Thyroid gland (tissue), 4 donors: Measurements from ENCODE around the gene STX5.

Source experiments
- CTCF ChIP-seq, 6 experiments: fragments of 200-600 bp in 3 of 6; fragments of 450-650 bp in 3 of 6; sonication (generic) in 3 of 6; IDR thresholded peaks; one replicate each; pipeline ENCODE4 v1.5.1; 2016 to 2019; ENCODE audit warnings: antibody characterized with exemption in 6 of 6, mild to moderate bottlenecking in 2 of 6, inconsistent platforms in 1 of 6, moderate library complexity in 1 of 6
- POLR2A ChIP-seq, 2 donors: fragments of 450-650 bp; IDR thresholded peaks; one replicate each; pipeline ENCODE4 v1.6.1; 2017; ENCODE audit warnings: antibody characterized with exemption in 2 of 2, mild to moderate bottlenecking in 2 of 2, moderate library complexity in 1 of 2

- TF ChIP-seq POLR2A (IDR thresholded peaks at IDR 0.05) (no peak), CTCF (IDR thresholded peaks at IDR 0.05) (no peak)
These were observed 839 bp downstream of the STX5 start for GRCh38 chr11:62830904-62831519.
